Activated CD4-positive, alpha-beta memory T cell treated with anti-CD3 and anti-CD28 coated beads, Interleukin-2, amount 10 ng/mL, durations not matched to agents 7 days and 5 days (primary cell): ENCODE measurements around the gene TCP11. TPM values are rescaled to one million over a fixed set of nuclear protein-coding genes. Genes with fewer than 3 reads are reported as not detected.

Experiments
- CTCF ChIA-PET: fragments of 350-600 bp; sonication (Branson Sonifier 250); formaldehyde crosslinking; loops from one replicate; lab custom pipeline; 2021; ENCODE audit warnings: antibody characterized with exemption, inconsistent platforms; lab: Charles Lee
- POLR2A ChIA-PET: fragments of 350-600 bp; sonication (Branson Sonifier 250); formaldehyde crosslinking; loops from one replicate; lab custom pipeline; 2021; ENCODE audit warnings: antibody characterized with exemption; lab: Charles Lee
- DNase-seq: peaks from one replicate; pipeline ENCODE4 v3.0.0-alpha.2; 2020
- H3K27ac Mint-ChIP-seq: one replicate; pipeline ENCODE4 v1.8.0; 2021; ENCODE audit warnings: mild to moderate bottlenecking, mixed read lengths
- H3K27me3 Mint-ChIP-seq: one replicate; pipeline ENCODE4 v1.8.0; 2021; ENCODE audit warnings: mixed read lengths
- H3K36me3 Mint-ChIP-seq: one replicate; pipeline ENCODE4 v1.8.0; 2021; ENCODE audit warnings: low read depth, mixed read lengths
- H3K4me1 Mint-ChIP-seq: one replicate; pipeline ENCODE4 v1.8.0; 2021; ENCODE audit warnings: mixed read lengths
- H3K4me3 Mint-ChIP-seq: one replicate; pipeline ENCODE4 v1.8.0; 2021; ENCODE audit warnings: mild to moderate bottlenecking, mixed read lengths
- H3K9me3 Mint-ChIP-seq: one replicate; pipeline ENCODE4 v1.8.0; 2021; ENCODE audit warnings: mixed read lengths
- total RNA-seq, 2 experiments: library from RNA; stranded (reverse); gene quantifications; one replicate each; pipeline ENCODE4 v1.2.3, GENCODE V29; 2021

Gene TCP11
- total RNA-seq, 2 experiments from 2014 or later = not detected

DNA sequence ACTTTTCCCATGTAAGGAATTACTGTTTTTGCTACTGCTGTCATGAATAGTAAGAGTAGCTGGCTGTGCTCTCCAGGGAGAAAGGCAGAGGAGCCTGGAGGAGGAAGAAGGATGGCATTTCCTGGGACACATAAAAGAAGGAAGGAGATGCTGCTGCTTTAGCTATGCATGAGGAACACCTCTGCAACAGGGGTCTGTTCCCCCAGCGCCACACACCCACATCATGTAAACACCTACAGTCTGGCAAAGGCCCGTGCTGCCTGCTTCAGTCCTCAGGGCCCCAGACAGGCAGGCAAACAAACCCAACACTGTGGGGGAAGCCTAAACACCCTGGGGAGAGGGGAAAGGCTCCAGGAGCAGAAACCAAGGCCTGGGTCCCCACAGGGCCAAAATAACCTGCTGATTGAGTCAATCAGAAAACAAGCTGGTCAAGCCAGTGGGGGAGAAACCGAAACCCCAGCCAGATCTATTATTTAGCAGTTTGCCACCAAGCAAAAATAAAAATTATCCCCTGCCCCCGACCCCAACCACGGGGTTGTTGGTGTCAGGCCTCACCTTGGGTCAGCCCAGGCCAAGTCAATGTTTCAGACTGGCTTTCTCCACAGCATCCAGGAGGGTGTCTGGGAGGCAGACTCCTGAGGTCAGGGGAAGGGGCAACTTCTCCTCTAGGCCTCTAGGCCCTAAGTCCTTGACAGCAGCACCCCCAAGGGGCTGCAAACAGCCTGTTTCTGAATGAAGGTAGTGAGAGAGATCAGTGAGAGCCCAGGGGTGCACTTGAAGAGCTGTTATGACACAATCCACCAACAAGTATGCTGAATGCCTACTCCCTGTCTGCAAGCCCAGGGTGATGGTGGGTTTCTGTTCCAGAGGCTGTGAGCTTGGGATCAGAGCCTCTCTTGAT, 38.0 kb upstream of the TCP11 start:
- H3K27me3 Mint-ChIP-seq = peaks cover 21% of the 10 kb centered on the region
- POLR2A ChIA-PET = interaction anchor here (1.5 kb wide), 1 partner anchor 9 kb away, joined by 3 read pairs; no protein-coding TSS in a partner anchor
- DNase-seq = no peak
- peaks cover 6% of the 10 kb centered on the region for H3K4me1 Mint-ChIP-seq
- H3K27ac Mint-ChIP-seq = no peak overlapping the region
- H3K36me3 Mint-ChIP-seq = no peaks in the 10 kb centered on the region
- no peaks in the 10 kb centered on the region for H3K9me3 Mint-ChIP-seq
- H3K4me3 Mint-ChIP-seq = no peak overlapping the region
- CTCF ChIA-PET = interaction anchor here (1.3 to 1.7 kb wide), 4 partner anchors 26 to 39 kb away, joined by 3 to 5 read pairs (median 4); no protein-coding TSS in a partner anchor

DNA sequence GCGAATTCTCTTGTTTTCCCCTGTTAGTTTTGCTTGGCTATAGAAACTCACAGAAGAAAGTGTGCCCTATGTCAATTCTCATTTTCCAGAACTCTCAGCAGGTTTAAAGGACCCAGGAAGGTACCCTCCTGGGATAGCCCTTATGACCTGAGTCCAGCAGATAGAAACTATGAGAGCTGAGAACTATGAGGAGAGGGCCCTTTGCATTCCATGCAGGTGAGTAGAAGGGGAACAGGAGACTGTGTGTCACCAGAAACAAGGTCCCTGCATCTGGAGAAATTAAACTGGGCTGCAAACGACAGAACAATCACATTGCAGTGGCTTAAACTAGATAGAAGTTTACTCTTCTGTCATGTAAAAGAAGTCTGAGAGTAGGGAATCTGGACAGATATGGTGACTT, 36.9 kb upstream of the TCP11 start:
- ChIA-PET POLR2A (no interaction called here), CTCF (interaction anchor here (0.5 to 1.7 kb wide), 3 partner anchors 27 to 200 kb away, joined by 4 to 5 read pairs (median 4); no protein-coding TSS in a partner anchor)
- Mint-ChIP-seq H3K27me3 (peaks cover 14% of the 10 kb centered on the region), H3K9me3 (no peaks in the 10 kb centered on the region), H3K4me3 (no peak overlapping the region), H3K4me1 (peaks cover 18% of the 10 kb centered on the region), H3K27ac (no peak overlapping the region), H3K36me3 (no peaks in the 10 kb centered on the region)
- no peak for DNase-seq

DNA sequence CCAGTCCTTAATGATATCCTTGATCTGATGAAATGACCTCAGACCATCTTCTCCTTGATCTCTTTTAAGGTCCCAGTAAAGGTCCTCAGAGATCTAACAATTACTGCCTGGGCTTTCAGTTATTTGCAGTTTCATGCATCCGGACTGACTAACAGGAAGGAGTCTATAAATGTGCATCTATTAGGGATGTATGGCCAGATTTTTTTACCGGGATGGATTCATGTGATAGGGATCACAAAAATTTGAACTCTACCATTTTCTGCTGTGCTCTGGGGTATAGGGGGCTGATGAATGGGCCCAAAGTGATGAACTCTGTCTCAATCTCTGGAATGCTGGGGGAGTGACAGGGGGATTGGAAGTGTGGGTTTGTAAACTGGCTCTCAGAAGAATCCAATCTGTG, 36.5 kb upstream of the TCP11 start:
- POLR2A ChIA-PET = no interaction called here

DNA sequence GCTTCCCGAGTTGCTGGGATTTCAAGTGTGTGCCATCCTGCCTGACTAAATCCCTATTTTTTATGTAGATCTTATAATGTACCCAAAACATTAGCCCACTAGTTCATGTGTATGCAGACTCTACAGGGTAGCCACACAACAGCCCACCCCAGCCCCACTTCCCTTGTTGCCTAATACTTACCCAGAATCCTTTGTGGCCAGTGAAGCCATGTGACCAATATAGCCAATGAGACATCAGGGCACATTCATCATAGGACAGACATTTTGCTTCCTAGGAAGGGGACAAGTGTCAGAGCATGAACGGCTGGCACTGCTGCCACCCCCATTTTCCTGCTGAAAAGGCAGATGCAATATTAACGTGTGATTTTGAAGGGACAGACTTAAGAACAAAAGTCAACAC, 36.0 kb upstream of the TCP11 start:
- no peak for DNase-seq
- ChIA-PET CTCF (interaction anchor here (0.9 to 1.2 kb wide), 2 partner anchors 28 to 190 kb away, joined by 3 to 4 read pairs; no protein-coding TSS in a partner anchor), POLR2A (no interaction called here)
- Mint-ChIP-seq H3K36me3 (no peaks in the 10 kb centered on the region), H3K9me3 (no peaks in the 10 kb centered on the region), H3K27me3 (peaks cover 11% of the 10 kb centered on the region), H3K4me1 (peaks cover 19% of the 10 kb centered on the region), H3K27ac (no peak overlapping the region), H3K4me3 (no peak overlapping the region)

More for the DNA sequence above, 36.5 kb upstream of the TCP11 start:
- Mint-ChIP-seq H3K27ac (no peak overlapping the region), H3K9me3 (no peaks in the 10 kb centered on the region), H3K36me3 (no peaks in the 10 kb centered on the region), H3K27me3 (peaks cover 11% of the 10 kb centered on the region), H3K4me1 (peaks cover 19% of the 10 kb centered on the region), H3K4me3 (no peak overlapping the region)
- no peak for DNase-seq
- CTCF ChIA-PET = no interaction called here

DNA sequence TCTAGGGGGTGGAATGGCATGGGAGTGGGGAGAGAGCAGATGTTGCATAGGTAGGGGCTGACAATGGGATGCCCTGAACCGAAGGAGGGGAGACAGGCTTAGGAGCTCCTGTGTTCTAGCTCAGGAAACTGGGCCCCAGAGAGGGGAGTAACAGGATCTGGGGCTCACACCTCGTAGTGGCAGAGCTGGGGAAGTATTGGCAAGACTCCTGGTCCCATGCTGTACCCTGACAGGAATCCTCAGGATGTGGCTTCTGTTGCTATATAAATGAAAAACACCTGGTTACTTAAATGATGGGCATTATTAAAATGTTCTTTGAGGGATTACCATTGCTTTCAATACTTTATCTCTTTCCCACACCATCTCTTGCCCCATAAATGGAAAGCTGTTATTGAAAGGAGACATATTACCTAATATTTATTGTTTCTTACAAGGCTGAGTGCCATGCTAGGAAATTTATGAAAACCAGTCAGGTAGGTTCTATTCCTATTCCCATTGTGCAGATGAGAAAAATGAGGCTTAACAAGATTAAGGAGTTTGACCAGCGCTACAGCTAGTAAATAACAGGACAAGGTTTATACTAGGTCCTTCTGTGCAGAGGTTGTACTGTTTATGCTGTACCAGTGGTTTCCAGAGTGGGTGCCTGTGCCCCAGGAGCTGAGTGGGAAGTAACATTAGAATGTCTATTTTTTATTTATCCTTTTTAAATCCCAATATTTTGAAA, 35.3 kb upstream of the TCP11 start:
- Mint-ChIP-seq H3K36me3 (no peaks in the 10 kb centered on the region), H3K9me3 (no peaks in the 10 kb centered on the region), H3K4me3 (no peak overlapping the region), H3K4me1 (peaks cover 19% of the 10 kb centered on the region), H3K27me3 (peaks cover 9% of the 10 kb centered on the region), H3K27ac (no peak overlapping the region)
- CTCF ChIA-PET = interaction anchor here (0.9 to 1.2 kb wide), 3 partner anchors 27 to 189 kb away, joined by 3 to 4 read pairs (median 3); no protein-coding TSS in a partner anchor
- POLR2A ChIA-PET = no interaction called here
- DNase-seq = no peak

DNA sequence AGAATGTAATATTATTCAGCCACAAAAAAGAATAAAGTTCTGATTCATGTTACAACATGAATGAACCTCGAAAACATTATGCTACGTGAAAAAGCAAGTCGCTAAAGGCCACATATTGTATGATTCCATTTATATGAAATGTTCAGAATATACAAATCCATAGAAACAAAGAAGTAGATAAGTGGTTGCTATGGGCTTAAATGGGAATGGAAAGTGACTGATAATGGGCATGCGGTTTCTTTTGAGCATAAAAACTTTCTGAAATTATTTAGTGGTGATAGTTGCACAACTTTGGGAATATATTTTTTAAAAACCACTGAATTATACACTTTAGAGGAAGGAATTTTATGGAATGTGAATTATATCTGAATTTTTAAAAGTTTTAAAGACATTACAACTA, 33.4 kb upstream of the TCP11 start:
- H3K36me3 Mint-ChIP-seq = peaks cover 2% of the 10 kb centered on the region
- peaks cover 19% of the 10 kb centered on the region for H3K4me1 Mint-ChIP-seq
- H3K27me3 Mint-ChIP-seq = peaks cover 8% of the 10 kb centered on the region
- ChIA-PET POLR2A (interaction anchor here (2.0 kb wide), 1 partner anchor 12 kb away, joined by 10 read pairs; no protein-coding TSS in a partner anchor), CTCF (interaction anchor here (1.8 kb wide), 1 partner anchor 27 kb away, joined by 7 read pairs; no protein-coding TSS in a partner anchor)
- H3K27ac Mint-ChIP-seq = no peak overlapping the region
- no peaks in the 10 kb centered on the region for H3K9me3 Mint-ChIP-seq
- no peak overlapping the region for H3K4me3 Mint-ChIP-seq
- no peak for DNase-seq

DNA sequence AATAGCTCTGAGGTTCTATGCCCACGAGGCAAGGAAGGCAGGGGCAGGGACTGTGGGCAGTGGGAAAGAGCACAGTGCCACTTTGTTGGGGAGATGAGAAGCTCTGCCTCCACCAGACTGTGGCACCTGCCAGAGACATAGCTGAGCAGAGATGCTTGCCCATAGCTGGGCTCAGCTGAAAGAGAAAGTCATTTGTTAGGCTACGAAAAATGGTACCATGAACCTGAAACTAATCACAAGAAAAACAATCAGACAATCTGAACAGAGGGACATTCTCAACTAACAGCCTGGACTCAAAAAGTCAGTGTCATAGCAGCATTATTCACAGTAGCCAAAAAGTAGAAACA, 32.9 kb upstream of the TCP11 start:
- CTCF ChIA-PET = interaction anchor here (1.8 kb wide), 1 partner anchor 26 kb away, joined by 7 read pairs; no protein-coding TSS in a partner anchor
- POLR2A ChIA-PET = interaction anchor here (1.0 to 2.0 kb wide), 2 partner anchors 12 to 26 kb away, joined by 5 to 10 read pairs; no protein-coding TSS in a partner anchor
- no peak overlapping the region for H3K4me3 Mint-ChIP-seq
- H3K27ac Mint-ChIP-seq = peak overlapping the region; percentile 75
- peaks cover 5% of the 10 kb centered on the region for H3K36me3 Mint-ChIP-seq
- DNase-seq = no peak
- peaks cover 19% of the 10 kb centered on the region for H3K4me1 Mint-ChIP-seq
- H3K9me3 Mint-ChIP-seq = peaks cover 2% of the 10 kb centered on the region
- peaks cover 8% of the 10 kb centered on the region for H3K27me3 Mint-ChIP-seq

DNA sequence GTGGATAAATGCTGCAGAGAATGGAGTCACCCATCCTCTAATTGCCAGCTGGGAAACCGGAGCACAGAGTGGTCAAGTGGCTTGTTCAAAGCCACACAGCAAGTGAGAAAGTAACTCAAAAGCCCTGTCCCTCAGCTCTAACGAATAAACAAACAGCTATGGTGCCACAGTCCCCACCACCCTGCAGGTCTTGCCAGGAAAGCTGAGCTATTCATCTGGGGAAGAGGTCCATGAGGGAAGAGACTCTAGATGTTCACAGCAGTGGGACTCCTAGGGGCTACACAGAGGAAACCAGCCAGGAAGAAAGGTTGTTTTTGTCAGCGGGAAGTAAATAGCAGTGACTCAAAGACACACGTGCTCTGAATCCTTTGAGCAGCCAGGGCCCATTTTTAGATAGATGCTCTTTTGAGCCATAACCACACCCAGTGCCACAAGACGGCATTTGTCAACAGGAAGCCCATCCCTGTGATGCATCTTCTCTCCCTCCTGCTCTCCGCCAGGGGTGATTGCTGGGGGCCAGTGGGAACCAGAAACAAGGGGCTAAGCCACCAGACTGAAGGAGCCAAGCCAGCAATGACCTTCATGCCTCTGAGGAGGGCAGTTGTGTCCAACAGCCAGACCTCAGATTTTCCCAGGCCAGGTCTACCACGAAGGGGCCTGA, 32.4 kb upstream of the TCP11 start:
- CTCF ChIA-PET = interaction anchor here (1.2 to 1.8 kb wide), 3 partner anchors 26 to 186 kb away, joined by 4 to 7 read pairs (median 4); no protein-coding TSS in a partner anchor
- H3K36me3 Mint-ChIP-seq = peaks cover 5% of the 10 kb centered on the region
- POLR2A ChIA-PET = interaction anchor here (1.0 to 2.0 kb wide), 2 partner anchors 11 to 25 kb away, joined by 5 to 10 read pairs; no protein-coding TSS in a partner anchor
- H3K27me3 Mint-ChIP-seq = peaks cover 8% of the 10 kb centered on the region
- peak overlapping the region; percentile 75 for H3K27ac Mint-ChIP-seq
- peaks cover 19% of the 10 kb centered on the region for H3K4me1 Mint-ChIP-seq
- H3K9me3 Mint-ChIP-seq = peaks cover 2% of the 10 kb centered on the region
- no peak overlapping the region for H3K4me3 Mint-ChIP-seq
- peak; percentile 49 for DNase-seq

DNA sequence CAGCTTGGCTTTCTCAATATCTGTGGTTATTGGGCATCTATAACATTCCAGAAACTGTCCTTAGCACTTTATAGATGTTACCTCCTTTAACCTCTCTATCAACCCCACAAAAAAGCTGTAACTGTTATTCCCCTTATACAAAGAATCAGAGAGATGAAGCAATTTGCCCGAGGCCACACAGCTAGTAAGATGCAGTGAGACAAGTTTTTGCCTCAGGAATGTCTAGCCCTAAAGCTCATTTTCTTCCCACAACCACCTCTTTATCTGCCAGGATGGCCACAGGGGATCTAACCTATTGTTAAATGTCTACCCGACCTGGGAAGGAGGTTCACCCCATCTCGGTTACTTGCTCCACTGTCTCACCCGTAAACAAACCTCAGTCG, 31.9 kb upstream of the TCP11 start:
- H3K27me3 Mint-ChIP-seq = peaks cover 8% of the 10 kb centered on the region
- peaks cover 5% of the 10 kb centered on the region for H3K36me3 Mint-ChIP-seq
- peak overlapping the region; percentile 75 for H3K27ac Mint-ChIP-seq
- H3K4me3 Mint-ChIP-seq = no peak overlapping the region
- ChIA-PET POLR2A (interaction anchor here (1.0 to 2.0 kb wide), 2 partner anchors 11 to 25 kb away, joined by 5 to 10 read pairs; no protein-coding TSS in a partner anchor), CTCF (interaction anchor here (0.8 to 1.8 kb wide), 5 partner anchors 13 to 186 kb away, joined by 3 to 7 read pairs (median 4); no protein-coding TSS in a partner anchor)
- H3K4me1 Mint-ChIP-seq = peaks cover 19% of the 10 kb centered on the region
- DNase-seq = no peak
- peaks cover 2% of the 10 kb centered on the region for H3K9me3 Mint-ChIP-seq

DNA sequence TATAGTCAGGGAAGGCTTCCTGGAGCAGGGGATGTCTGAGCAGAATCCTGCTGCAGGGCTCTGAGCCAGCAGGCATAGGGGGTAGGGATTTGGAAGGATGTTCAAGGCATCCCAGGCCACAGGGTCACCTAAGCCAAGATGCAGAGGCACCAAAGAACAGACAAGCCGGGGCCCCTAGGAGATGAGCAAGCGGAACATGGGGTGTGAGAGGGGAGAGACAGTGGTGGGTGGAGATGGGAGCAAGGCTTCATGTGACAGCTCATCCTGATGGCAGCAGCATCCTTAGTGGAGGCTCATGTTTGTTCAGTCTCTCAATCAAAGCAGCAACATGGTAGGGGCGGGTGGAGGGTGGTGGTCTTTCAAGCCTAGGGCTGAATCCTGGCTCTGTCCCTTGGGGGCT, 29.8 kb upstream of the TCP11 start:
- peaks cover 2% of the 10 kb centered on the region for H3K9me3 Mint-ChIP-seq
- peaks cover 19% of the 10 kb centered on the region for H3K4me1 Mint-ChIP-seq
- DNase-seq = no peak
- H3K27ac Mint-ChIP-seq = no peak overlapping the region
- no peak overlapping the region for H3K4me3 Mint-ChIP-seq
- H3K27me3 Mint-ChIP-seq = peaks cover 10% of the 10 kb centered on the region
- H3K36me3 Mint-ChIP-seq = peaks cover 5% of the 10 kb centered on the region
- POLR2A ChIA-PET = interaction anchor here (1.2 kb wide), 1 partner anchor 8 kb away, joined by 3 read pairs; no protein-coding TSS in a partner anchor
- CTCF ChIA-PET = interaction anchor here (1.0 to 1.4 kb wide), 2 partner anchors 24 to 35 kb away, joined by 3 read pairs; no protein-coding TSS in a partner anchor

DNA sequence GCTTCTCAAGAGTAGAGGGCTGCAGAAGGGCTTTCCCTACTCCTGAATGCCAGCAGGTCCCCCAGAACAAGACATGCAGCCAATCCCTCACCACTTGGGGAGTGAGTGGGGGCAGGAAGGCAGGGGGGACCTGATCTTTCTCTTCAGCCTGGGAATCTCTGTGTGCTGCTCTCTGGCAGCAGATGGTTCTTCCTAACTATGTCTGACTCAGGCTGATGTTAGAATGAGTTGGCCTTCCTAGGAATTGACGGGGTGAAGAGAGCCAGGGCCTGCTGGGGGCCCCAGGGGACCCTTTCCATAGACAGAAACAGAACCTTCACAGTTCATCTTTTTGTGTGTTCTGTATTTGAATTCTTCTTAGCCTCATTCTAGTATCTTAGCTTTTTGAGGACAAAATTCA, 29.0 kb upstream of the TCP11 start:
- Mint-ChIP-seq H3K4me1 (peaks cover 19% of the 10 kb centered on the region), H3K27me3 (peaks cover 10% of the 10 kb centered on the region), H3K4me3 (no peak overlapping the region), H3K9me3 (peaks cover 2% of the 10 kb centered on the region), H3K27ac (no peak overlapping the region), H3K36me3 (peaks cover 5% of the 10 kb centered on the region)
- CTCF ChIA-PET = no interaction called here
- POLR2A ChIA-PET = interaction anchor here (1.2 kb wide), 1 partner anchor 9 kb away, joined by 3 read pairs; no protein-coding TSS in a partner anchor
- no peak for DNase-seq

DNA sequence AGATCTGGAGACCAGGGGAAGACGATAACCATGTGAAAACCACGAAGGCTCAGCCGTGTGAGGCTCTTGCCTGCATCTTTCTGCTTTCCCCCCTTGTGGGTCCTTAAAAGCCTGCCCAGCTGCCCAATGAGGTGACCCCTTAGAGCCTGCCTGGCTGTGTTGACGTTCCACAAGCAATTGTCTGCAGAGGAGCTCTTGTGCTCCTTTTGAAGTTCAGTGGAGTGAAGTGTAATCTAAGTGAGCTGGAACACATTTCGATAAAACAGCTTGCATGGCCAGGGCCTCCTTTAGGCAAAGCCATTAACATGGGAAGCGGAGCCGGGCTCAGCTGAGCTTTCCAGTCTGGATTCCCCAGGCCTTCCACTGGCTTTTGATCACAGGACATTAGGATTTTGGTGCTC, 27.3 kb upstream of the TCP11 start:
- DNase-seq = no peak
- Mint-ChIP-seq H3K4me3 (no peak overlapping the region), H3K27me3 (peaks cover 18% of the 10 kb centered on the region), H3K36me3 (peaks cover 5% of the 10 kb centered on the region), H3K4me1 (peaks cover 8% of the 10 kb centered on the region), H3K27ac (no peak overlapping the region), H3K9me3 (peaks cover 2% of the 10 kb centered on the region)
- ChIA-PET CTCF (no interaction called here), POLR2A (no interaction called here)
